HG03442 (cell line): ENCODE results near the gene TPGS2.
"Not testable (repeated sequence)": the region's sequence is repeated elsewhere in the genome, so short reads cannot be mapped to it uniquely, and the experiment has no call there.

Source experiments
- ATAC-seq: cut with Tn5 transposase; IDR thresholded peaks from one replicate; pipeline ENCODE4 v1.9.1; 2021; ENCODE audit warnings: mild to moderate bottlenecking, moderate library complexity; ENCODE audit not compliant: unreplicated experiment

The TPGS2 gene

DNA sequence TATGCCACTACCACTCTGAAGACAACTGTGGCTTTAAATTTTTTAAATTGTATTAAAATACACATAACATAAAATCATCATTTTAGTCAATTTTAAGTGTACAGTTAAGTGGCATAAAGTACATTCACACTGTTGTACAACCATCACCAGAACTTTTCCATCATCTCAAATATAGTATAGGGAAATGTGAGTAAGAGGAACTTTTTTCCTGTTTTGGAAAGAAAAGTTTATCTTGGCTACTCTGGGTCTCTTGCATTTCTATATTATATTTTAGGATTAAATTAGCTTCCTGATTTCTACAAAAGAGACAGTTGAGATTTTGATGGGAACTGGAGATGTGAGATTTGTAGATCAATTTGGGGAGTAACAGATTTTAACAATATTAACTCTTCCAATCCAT, 3.3 kb downstream of the TPGS2 start:
- no peak for ATAC-seq

DNA sequence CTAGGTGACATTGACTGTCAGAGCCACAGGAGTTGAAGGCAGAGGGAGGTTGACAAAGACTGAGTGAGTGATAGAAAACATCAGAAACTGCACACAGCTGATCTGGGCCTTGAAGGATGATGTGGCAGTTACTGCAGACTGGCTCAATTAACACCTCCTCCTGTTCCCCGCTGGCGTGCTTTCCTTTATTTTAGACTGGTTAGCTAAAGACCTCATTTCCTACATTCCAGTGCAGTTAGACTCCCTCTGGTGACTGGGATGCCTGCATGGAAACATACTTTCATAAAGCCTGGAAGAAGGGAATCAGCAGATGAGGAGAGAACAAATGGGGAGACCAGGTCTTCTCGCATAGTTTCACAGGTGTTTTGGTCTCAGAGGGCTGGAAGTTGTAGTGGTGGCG, 7.1 kb downstream of the TPGS2 start:
- ATAC-seq = no peak

DNA sequence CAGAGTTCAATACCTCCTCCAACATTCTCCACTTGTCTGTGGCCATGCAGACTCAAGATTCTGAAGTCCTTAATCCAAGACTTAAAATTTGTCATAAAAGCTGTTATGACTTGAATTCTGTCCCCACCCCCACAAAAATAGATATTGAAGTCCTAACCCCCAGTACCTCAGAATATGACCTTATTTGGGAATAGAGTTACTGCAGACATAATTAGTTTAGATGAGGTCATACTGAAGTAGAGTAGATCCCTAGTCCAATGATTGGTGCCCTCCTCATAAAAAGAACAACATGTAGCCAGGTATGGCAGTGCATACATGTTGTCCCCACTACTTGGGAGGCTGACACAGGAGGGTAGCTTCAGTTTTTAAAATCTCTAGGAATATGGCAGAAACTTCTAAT, 9.2 kb downstream of the TPGS2 start:
- ATAC-seq = no peak

DNA sequence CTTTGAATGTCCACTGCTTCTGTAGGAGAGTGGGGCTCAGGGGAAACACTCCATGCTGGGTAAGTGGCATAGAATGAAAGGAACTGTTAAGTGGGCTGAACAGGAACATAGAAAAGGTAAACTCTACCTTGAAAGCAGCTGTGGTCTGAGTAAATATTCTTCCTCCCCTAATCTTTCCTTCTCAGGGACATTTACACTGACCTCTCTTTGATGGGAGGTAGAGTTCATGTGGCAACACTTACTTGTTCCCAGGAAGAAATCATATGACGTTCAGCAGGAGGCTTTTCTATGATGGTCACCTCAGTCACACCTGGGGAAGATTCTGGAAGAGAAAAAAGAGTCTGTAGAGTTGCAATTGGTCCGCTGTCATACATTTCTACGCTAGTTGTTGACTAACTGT, 10.2 kb downstream of the TPGS2 start:
- no peak for ATAC-seq

DNA sequence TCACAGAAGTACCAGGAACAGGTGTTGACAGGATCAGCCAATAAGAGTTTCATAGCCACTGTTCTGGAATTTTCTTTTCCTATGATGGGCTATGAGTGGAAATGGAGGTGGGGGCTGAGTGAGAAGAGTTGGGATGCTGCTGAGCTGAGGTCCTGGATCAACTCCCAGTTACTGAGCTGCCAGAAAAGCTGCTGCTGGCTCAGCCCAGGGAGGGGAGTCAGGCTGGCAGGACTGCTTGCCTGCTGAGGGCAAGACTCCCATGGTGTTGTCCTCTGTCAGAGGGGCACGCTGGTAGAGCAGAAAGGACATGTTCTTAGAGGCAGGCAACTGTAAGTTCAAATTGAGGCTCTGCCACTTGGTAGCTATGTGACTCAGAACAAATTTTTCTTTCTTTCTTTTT, 11.8 kb downstream of the TPGS2 start:
- ATAC-seq = no peak

DNA sequence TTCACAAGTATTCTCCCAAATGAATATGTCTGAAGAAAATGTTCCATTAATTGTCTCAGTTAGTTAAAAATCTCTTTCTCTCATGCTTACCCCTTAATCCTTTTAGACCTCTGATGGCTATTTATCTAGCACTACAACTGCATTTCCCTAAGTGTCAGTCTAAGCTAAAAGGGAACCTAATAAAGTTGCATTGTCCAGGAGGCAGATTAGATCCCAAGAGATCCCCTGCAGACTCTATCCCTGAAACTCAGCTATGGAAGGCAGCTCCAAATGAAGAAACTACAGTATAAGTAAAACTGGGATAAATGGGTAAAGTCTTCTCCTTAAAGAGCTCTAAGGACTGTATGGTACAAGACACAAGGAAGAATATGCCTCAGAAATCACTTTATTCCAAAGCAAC, 12.7 kb downstream of the TPGS2 start:
- not testable (repeated sequence) for ATAC-seq

DNA sequence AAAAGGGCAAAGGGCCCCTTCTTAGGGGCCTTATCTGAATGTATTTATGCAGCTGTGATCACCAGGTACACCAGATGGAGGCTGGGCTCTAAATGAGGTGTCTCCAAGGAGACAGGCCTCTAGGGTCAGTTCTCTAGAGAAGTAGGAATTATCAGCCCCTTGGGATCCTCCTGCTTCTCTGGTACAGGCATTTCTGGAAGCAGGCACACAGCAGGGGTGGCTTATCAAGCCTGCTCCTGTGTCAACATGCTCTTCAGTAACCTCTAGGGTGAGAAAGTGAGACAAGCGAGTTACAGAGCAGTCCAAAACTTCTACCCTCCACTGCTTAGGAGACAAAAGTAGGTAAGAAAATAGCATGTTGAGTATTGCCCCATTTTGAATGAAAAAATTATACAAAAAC, 13.8 kb downstream of the TPGS2 start:
- no peak for ATAC-seq

DNA sequence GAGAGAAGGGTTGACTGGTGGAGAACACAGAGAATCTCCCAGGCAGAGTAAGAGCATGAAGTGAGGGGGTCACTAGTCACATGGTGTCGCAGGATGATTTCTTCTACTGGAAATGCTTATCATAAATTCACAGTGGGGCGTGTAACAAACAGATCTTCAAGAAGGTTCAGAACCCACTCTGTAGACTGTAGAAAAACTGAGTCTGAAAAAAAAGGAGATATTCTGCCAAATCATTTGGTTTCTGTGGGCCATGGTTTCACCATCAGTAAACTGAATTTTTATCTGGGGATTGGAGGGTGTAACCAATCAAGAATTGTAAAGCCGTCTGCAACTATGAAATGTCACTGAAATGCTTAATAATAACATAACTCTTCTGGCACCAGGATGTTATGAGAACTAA, 15.0 kb downstream of the TPGS2 start:
- ATAC-seq = no peak

DNA sequence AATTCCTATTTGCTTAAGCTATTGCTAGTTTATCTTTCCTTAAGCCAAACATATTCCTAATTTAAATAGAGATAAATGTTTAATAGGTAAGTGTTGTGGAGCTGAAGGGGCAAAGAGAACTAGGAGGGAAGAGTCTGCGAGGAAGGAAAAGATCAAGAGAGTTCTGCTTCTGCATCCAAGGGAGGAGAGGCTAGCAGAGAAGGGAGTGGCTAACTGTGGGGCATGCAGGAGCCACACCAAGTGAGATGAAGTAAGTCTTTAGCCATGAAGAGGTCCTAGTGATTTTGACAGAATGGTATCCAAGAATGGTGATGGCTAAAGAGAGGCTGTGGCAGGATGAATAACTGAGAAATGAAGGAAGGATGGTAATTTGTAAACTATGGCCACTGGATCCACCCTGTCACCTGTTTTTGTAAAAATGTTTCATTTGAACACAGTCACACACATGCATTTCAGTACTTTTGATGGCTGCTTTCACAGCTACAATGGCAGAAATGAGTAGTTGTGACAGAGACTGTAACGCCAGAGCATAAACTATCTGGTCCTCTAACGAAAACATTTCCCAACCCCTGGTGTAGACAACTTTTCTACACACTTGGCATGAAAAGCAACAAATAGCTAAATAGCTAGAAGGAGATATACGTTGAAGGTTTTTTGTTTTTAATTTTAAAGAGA, 15.6 kb downstream of the TPGS2 start:
- no peak for ATAC-seq

DNA sequence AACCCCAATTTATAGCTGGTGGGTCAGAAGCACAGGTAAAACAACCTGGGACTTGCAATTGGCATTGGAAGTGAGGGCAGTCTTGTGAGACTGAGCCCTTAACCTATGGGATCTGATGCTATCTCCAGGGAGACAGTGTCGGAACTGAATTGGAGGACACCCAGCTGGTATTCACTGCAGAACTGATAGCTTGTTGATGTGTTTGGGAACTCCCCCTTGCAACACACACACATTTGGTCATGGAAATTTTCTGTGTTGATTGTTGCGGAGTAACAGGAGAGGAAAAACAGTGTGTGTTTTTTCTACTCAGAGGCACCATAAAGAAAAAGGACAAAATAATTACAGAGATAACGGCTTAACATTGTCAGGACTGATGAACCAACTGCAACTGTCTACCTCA, 16.1 kb downstream of the TPGS2 start:
- ATAC-seq = no peak

DNA sequence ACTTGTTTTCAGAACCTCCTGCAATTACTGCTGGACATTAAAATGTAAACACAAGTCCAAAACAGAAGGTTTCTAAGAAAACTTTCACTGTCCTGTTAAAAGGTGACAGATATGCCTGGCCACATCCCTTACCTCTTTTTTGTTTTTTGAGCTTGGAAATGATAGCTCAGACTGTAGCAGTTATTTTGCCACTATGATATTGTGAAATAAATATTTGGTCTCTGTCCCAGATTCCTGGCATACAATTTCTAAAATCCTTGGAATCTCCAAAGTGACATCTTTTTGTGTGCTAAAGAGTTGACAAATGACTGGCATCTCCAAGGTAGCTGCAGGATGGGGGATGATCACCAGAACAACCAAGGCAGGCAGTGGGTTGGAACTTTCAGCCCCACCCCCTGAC, 16.8 kb downstream of the TPGS2 start:
- ATAC-seq = no peak

DNA sequence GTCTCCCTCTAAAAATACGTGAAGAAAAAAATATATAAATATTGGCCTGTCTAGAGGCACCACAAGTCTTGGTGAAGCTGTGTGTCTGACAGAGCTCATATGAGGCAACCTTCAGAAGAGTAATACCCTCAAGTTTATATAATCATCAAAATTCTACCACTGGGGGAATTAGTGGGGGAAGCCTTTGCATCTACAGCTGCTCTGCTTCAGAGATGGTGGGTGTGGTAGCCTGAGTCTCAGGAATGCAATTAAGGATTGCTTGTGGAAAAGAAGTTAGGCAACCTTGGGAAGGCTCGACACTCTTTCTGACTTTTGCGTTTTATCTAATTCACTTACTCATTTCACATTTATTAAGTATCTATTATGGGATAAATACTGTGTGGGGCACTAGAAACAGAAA, 17.4 kb downstream of the TPGS2 start:
- ATAC-seq = no peak

DNA sequence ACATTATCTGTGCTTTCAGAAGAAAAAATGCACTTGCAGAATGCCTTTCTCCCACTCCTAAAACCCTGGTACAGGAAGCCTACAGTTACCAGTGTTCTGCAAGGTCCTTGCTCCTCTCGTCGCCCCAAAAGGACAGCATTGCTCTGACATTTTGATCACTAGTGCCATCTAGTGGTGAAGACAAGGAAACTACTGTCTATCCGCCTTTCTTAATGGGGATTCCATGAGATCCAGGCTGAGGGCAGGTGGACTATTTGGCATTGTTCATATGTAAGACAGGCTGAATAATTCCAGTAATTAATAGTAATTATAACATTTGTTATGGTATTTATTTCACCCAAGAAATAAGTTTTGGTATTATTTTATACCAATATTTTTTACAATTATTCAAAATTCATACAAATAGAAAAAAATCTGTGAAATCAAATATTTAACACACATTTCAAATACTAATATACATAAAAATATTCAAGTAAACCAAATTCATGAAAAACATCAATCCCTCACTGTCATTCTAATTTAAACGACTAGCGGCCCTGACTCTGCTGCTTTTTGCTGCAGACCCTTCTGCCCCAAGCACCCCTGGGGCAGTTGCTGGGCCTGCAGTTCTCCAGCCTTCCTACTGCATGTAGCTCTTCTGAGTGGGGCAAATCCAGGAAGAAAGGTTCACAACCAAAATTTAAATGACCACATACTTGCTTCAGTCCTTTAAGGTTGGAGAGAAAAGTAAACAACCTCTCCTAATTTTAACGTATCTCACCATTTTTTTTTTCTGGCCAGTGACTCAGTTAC, 19.0 kb downstream of the TPGS2 start:
- ATAC-seq = peak; percentile 98

DNA sequence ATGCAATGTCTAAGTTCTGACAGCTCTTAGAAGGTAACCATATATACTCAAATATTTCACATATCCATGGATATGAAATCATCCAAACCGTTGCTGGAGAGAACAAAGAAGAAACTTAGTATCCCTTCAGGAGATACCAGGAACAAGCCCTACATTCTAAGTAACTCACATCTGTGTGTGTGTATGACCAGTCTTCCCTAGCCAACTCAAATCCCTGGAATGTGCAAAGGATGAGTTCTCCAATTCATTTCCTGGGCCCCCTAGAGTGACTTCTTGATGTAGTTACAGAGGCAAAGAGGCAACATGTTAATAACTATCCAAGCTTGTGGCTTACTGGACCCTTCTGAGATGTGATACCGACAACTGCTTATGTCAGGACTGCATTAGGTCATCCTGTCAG, 20.1 kb downstream of the TPGS2 start:
- no peak for ATAC-seq

DNA sequence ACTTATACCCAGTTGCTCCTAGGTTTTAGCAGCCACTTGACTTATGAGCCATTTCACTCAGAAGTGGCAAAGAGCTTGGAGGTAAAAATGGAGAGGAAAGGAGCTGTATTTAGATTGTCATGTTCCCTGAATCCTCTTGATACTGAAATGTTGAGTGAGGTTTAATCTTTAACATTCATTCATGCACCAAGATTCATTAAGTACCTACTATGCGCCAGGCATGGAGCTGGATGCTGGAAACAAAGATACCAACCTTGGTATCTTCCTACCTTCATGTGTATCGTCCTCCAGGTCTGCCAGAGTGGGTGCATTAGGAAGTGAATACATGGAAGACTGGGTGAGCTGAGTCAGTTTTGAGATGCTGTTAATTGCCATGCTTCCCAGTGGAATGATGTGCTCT, 23.7 kb downstream of the TPGS2 start:
- no peak for ATAC-seq

DNA sequence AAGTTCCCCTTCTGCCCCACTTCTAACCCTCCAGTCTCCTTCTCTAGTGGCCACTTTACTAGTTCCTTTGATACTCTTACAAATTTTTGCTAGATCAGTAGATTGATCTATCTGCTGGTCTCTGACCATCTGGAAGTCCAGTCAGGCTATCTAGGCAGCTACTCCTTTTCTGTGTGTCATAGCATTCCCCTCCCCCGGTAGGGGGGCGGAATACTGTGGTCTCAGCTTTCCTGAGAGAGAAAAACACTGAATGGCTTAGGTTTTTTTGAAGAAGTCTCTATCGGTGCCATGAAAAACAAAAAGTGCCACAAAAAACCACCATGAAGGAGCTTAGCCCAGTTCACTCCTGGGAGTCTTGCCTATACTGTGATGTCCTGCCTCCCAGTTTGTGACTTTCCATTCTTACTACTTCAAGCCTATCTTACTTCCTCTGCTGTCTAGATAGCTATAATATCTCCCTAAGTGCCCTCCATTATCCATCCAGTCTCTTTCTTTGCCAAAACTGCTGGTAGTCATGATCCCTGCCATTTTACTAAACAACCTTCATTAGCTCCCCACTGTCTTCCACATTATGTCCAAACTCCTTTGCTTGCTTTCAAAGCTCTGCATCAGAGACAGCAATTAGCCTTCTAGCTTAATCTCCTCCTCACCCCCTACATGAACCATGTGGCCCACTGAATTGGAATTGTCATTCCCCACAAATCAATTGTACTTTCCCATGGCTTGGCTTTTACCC, 29.9 kb downstream of the TPGS2 start:
- ATAC-seq = no peak

DNA sequence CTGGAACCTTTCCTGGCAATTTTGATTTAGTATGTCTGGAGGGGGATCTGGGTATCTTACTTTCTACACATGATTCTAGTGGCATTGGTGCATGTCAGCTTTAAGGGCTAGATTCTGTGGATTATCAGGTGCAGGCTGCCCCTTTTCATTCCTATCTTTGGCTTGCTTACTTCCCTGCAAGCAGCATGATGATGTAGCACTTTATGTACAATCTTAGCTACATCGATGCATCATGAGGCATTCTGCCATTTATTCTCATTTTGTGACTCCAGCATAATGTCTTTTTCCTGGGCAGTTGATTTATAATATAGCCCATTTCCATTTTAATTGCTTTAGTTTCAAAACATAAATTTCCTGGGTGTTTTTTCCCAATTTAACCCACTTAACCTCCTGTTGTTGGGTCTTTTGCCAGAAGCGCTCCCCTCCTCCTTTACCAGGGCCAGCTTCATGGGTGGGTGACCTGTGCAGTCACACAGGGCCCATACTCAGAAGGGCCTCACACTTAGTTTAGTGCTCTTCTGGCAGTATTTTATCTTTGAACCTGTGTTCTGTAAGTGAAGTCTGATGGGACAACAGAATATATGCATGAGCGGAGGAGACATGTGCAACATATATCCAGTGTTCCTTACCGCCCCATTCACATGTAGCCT, 36.0 kb downstream of the TPGS2 start:
- no peak for ATAC-seq

DNA sequence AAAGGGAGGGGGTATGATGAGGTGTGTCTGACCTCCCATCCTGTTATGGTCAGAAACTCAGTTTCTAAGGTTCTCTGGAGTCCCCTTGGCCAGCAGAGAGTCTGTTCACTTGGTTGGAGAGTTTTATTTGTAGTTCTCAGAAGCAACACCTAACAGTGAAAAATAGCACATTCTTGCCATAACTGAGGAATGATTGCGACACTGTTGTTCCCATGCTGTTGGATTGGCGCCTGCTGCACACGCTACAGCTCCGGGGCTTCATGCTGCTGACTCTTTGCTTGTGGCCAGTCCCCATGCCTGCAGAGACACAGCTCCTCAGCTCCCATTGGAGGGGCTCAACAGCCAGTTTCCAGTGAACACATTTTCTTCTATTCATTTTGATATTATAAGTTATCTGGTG, 42.1 kb downstream of the TPGS2 start:
- no peak for ATAC-seq

DNA sequence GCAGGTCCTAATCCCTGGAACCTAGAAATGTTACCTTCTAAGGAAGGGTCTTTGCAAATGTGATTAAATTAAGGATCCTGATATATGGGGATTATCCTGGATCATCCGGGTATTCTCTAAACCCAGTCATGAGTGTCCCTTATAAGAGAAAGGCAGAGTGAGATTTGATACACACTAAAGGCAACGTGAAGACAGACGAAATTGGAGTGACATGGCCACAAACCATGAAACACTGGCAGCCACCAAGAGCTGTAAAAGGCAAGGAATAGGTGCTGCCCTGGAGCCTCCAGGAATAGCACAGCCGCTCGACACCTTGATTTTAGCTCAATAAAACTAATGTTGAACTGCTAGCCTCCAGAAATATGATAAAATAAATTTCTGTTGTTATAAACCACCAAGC, 45.0 kb downstream of the TPGS2 start:
- ATAC-seq = no peak

DNA sequence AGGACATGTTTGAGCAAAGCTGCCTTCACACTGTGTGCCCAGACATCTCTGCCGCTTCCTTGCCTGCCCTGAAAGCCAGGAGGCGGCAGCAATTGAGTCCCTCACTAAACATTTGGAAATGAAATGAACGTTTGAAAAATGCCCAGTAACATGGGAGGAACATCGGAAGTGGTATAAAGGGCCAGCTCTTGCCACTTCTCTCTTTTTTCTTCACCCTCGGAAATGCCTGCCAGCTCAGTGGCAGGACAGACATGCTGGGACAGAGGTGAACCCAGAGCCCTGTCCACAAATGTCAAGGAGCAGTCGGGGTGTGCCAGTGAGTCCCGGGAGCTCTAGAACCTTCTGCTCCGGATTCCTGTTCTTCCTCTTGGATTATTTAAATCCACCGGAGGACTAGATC, 46.1 kb downstream of the TPGS2 start:
- no peak for ATAC-seq

DNA sequence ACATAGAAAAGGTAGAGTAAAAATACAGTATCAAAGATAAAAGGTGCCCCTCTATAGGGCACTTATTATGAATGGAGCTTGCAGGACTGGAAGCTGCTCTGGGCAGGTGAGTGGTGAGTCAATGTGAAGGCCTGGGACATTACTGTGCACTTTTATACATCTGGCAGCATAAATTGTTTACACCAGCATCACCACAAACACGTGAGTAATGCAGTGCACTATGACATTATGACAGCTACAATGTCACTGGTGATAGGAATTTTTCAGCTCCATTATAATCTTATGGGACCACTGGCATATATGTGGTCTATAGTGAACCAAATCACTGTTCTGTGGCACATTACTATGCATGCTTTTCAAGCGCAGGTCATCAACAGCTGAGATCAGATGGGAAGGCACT, 48.1 kb downstream of the TPGS2 start:
- ATAC-seq = no peak

DNA sequence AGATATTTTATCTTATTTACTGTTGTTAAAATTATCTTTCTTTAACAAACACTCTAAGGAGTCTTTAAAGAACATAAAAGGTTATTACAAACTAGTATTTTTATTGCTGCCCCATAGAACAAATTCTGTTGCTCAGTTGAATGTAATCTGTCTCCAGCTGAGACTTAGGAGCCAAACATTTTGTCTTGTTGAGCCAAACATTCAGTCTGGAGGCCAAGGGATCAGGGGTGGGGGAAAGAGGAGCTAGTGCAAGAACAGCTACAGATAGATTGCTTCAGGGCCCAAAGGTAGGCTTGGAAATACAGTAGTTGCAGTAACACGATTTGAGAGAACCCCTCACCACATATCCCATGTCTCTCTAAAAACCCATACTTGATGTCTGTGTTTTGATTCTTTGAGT, 51.2 kb downstream of the TPGS2 start:
- ATAC-seq = no peak
